DMS53 treated with DMSO at 0.1 percent for 48 hours (cell line): Measurements from ENCODE around the gene TMED6.
A peak's percentile ranks its signal among the peaks of the same experiment; 100 is the strongest.

Experiments used
- DNase-seq: peaks from one replicate; lab custom pipeline; 2025; ENCODE audit not compliant: unreplicated experiment; lab: John Stamatoyannopoulos, UW

TMED6 gene

GRCh38 chr16:69324585-69325253 lies 26.9 kb downstream of the TMED6 start:
- DNase-seq = no peak

DNA sequence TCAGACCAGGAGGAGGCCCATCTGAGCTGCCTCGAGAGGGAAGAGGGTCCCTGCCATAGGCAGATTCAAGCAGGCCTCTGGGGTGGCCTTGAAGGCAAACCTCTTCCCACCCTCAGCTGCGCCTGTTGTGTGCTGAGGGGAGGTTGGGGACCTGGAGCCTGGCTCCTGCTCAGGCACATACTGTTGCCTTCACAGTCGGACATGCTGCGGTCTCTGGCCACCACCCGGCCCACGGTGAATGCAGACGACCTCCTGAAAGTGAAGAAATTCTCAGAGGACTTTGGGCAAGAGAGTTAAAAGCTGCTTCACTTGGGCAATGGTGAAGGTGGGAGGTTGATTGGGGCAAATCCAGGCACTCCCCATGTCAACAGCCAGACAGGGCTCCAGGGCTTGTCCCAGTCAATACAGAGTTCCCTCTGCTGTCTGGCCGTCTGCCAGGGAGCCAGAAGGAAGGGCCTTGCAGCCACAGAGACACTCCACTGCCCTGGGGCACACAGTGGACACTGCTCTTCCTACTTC lies 27.5 kb downstream of the TMED6 start:
- no peak for DNase-seq

DNA sequence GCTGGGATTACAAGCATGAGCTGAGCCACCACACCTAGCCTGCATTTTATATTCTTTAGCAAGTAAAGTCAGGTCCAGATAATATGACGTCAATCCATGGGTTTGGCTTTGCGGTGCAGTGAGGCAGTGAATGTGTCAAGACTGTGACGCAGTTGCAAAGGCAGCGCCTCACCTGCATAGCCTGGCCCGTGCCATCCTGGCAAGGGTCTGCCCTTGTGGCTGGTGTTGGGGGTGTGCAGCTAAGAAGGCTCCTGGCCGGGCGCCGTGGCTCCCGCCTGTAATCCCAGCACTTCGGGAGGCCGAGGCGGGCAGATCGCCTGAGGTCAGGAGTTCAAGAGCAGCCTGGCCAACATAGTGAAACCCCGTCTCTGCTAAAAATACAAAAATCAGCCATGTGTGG lies 28.2 kb downstream of the TMED6 start:
- DNase-seq = no peak

DNA sequence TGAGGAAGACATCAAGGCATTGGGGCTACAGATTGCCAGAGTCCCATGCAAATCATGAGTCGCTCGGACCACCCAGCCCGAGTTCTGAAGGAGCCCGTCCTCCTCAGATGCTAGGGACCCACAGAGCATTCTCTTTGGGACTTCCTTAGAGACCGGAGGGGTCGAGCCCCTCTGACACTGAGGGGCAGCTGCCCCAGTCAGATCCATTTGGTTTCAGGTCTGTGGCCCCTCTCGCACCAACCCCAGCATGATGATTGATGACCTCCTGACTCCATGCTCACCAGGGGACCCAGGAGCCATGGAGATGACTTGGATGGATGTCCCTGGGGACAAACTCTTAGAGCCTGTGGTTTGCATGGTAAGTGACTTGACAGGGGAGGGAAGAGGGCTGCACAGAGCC lies 29.2 kb downstream of the TMED6 start:
- no peak for DNase-seq

DNA sequence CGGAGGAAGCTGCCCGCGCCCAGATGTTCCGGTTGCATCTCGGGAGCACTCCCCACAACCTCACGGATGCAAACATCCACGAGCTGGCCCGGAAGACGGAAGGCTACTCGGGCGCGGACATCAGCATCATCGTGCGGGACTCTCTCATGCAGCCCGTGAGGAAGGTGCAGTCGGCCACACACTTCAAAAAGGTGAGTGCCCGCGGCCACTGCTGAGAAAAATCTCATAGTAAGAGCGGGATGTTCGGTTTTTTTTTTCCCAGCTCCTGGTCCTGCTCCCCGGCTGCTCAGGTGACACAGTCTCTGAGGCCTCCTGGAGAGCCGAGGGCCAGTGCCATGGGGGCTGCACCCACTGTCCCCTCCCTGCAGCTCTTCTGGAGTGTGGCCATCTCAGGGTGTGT lies 30.5 kb downstream of the TMED6 start:
- DNase-seq = no peak

- DNase-seq = no peak
Observed at GRCh38 chr16:69320740-69321073, 30.9 kb downstream of the TMED6 start.

DNA sequence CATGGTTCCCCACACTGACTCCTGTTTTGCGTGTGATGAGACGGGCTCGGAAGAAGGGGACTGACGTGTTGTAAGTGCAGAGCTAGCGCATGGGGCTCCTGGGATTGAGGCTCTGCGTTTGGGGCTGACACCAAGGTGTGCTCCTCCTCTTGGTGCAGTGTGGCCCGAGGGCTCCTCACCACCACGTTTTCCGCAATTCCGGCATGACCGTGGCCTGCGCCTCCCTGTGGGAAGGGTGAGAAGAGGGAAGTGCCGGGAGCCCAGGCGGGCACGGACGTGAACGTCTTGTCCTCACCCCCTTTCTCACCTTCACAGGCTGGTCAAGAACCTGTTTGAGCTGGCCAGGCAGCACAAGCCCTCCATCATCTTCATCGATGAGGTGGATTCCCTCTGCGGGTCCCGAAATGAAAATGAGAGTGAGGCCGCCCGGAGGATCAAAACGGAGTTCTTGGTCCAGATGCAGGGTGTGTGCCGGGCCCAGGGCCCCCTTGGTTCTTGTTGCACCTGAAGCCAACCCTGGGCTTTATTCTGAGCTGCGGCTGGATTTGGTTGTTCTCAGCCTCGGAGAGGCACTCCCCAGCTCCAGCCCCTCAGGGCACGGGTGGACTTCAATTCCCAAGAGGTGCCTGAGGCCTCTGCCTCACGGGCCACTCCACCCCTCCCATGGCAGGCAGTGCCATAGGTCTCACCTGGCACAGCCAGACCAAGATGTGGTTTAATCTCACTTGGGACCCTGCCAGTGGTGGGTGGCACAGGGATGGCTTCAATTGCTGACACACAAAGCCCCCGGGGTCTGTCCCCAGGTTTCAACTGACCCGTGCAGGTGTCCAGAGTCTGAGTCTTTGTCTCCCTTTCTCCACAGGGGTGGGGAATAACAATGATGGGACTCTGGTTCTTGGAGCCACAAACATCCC lies 31.5 kb downstream of the TMED6 start:
- no peak for DNase-seq

DNA sequence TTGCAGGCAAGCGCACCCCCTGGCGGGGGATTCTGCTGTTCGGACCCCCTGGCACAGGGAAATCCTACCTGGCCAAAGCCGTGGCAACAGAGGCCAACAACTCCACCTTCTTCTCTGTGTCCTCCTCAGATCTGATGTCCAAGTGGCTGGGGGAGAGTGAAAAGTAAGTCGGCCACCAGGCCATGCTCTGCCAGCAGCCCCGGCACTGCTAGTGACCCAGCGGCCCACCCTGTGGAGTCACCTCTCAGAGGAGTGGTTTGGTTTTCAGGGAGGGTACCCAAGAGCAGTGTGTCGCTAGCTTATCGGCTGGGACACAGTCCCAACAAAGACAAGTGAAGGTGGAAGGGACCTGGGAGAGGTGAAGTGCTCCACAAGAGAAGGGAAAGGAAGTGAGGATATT lies 32.2 kb downstream of the TMED6 start:
- no peak for DNase-seq

DNA sequence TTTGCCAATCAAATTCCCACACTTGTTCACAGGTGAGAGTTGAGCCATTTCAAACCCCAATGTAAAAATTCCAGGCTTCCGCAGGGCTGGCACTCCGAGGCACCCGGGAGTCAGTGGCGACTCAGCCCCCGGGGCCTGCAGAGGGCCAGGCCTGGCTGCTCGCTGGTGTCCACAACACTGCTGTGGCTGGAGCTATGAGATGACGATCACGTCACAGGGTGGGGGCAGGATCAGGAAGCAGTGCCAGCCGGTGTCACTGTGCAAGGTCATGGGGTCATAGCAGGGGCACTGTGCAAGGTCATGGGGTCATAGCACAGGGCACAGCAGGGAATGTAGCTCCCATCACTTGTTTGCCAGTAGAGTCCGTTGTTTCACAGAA lies 32.7 kb downstream of the TMED6 start:
- DNase-seq = no peak

DNA sequence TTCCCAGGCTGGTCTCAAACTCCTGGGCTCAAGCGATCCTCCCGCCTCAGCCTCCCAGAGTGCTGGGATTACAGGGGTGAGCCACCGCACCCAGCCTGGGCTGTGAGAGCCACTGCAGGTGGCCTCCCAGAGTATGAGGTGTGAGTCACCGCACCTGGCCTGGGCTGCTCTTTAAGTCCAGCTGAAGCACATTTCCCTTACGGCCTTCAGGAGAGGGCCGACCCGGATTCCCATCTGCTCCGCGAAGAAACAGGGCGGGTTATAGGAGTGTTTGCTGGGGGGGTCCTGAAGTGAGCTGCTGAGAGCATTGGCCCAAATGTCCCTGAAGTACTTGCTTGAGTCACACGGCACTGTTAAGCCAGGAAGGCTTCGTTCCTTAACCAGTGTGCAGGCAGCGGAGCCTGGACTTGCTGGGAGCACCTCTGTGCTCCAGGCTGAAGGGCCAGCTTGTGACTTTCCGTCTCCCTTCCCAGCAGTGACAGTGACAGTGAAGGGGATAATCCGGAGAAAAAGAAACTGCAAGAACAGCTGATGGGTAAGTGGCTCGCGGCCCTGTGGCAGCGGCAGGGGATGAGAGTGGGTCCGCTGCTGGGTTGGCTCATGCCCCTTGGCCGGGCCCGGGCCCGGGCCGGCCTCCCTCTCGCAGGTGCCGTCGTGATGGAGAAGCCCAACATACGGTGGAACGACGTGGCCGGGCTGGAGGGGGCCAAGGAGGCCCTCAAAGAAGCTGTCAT lies 33.2 kb downstream of the TMED6 start:
- DNase-seq = peak; percentile 64

GRCh38 chr16:69316595-69317034 lies 35.0 kb downstream of the TMED6 start:
- DNase-seq = no peak

DNA sequence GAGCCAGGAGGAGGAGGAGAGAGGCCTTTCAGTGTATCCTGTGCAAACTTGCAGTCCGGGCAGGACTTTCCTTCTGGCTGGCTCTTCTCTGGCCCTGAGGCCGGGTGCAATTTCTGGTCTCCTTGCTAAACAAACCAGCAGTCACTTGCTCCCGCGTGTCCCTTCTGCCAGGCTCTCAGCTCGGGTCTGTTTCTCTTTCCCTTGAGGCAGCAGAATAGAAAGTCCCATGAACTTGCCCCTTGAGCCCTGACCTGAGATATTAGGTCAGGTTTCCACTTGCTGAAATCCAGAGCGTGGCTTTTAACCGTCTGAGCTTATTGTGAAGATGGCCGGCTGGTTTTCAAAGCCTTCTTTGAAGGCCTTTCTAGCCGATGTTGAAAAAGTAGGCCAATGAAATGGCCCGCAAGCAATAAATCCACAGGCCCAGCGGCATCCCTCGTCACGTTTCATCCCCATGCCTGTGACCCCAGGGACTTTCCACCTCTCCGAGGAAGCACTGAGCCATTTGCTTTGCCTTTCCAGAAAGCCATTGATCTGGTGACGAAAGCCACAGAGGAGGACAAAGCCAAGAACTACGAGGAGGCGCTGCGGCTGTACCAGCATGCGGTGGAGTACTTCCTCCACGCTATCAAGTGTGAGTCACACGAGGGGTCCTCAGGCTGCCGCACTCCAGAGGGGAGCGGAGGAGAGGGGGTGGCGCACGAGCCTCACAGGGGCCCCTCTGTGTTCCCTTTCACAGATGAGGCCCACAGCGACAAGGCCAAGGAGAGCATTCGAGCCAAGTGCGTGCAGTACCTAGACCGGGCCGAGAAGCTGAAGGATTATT lies 35.9 kb downstream of the TMED6 start:
- DNase-seq = no peak

- no peak for DNase-seq
Observed at GRCh38 chr16:69314534-69314933, 37.1 kb downstream of the TMED6 start.

DNA sequence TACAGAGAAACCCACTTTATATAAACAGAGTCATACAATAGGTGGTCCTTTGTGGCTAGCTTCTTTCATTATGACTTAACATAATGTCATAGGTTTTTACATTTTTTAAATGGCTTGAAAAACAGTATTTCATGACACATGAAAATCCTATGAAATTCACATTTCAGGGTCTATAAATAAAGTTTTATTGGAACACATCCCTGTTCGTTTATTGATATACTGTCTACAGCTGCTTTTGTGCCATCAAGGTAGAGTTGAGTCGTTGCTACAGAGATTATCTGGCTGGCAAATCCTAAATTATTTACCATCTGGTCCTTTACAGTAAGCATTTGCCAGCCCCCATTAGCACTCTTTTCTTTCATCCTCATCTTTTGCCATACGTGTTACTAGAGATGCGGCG lies 38.1 kb downstream of the TMED6 start:
- no peak for DNase-seq

DNA sequence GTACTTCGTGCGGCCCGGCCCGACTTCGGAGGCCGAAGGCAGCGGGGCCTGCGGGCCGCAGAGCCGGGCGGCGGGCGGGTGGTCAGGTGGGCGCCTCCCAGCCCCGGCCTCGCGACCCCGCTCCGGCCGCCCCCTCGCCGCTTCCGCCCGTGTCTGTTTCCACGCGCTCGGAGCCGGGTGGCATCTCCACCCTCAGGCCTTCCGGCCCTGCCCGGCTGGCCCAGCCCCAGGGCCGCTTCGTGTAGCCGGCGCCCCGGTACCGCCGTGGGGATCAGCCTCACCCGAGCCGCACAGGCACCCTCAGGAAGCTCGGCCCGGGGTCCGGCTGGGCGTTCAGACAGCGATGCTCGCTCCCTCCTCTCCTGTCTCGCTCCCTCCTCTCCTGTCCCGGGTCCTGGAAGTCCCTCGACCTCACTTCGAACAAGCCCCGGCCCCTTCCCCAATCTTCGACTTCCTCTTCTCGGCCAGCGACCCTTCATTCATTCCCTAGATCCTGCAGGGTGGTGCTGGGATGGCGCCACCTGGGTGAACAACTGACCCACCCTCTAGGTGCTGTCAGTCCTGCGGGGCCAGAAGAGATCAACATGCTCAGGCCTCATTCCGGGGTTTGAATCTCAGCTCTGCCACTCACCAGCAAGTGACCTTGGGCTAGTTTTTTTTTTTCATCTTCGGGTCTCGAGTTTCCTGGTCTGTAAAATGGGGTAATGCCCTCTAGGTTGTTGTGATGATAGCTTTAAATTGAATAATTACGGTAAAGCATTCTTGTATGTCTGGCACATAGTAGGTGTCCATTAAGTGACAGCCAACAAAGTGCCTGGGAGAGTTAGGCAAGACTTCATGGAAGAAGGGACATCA lies 39.8 kb downstream of the TMED6 start:
- no peak for DNase-seq

DNA sequence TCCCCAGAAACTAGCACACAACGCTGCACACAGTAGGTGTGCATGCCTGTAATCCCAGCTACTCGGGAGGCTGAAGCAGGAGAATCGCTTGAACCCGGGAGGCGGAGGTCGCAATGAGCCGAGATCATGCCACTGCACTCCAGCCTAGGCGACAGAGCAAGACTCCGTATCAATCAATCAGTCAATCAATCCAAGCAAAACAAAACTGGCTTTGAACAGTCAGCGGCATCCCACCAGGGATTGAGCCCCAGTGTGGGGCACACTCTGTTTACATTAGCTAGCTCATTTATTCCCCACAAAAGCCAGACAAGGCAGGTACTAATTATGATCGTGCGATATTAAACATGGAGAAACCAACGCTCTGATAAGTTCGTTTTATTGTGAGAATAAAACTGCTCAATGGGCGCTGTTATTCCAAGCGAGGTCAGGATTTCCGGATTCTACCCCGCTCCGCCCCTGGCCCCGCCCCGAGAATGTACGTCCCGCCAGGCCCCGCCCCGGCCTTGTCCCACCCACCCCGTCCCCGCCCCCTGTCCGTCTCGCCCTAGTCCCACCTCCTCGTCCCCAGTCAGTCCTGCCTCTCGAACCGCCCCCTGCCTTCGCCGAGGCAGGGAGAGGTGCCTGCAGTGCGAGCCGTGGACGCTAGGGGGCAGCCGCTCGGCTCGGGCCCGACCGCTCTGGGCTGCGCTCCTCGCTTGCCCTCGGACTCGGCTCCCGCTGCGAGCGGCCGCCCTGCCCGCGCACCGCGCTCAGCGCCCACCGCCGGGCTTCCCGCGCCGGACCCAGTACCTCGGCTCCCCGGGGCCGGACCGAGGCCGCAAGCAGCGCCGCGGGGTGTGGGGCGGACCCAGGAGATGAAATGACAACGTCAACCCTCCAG lies 40.7 kb downstream of the TMED6 start, which contains the start of gene VPS4A:
VPS4A (plus strand) TSS at position 698 of the 880 bp plus-strand sequence; CDS start at position 860, 162 bp downstream.
- DNase-seq = peak; percentile 72

DNA sequence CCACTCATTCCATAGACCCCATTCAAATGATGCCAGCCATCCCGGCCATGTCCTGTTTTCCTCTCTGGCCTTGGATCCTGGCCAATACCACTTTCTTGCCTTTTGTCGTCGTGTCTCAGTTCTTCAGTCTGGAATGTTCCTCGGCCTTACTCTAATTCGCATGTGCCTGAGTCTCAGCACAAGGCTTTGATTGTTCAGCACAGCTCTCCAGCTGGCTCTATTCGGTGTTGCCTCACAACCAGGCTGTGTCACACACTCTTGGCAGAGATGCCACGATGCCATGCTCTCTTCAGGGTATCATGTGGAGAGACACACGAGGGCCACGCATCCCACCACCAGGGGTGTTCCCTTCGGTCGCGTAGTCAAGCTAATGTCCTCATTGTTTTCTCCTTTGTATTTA lies 42.3 kb downstream of the TMED6 start:
- DNase-seq = no peak

- DNase-seq = no peak
Observed at GRCh38 chr16:69307856-69308255, 43.7 kb downstream of the TMED6 start.

- no peak for DNase-seq
Observed at GRCh38 chr16:69307091-69307490, 44.5 kb downstream of the TMED6 start.
